ENCODE data around the gene TFDP2.

DNA sequence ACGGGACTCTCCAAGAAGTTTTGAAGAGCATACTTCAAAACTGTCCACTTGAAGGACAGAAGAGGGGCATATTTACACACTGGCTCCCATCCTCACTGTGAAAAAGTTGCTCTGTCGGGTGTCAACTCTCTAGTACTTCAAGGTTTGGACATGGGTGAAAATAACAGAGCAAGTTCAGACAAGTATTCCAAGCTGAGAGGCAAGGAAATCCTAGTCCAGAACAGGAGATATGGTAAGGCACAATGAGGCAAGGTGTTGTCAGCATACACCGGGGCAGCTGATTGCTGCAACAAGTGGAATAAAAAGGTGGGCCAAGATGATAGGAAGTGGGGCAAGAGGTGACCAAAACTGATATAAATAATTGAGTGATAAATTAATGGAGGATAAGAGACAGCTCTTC lies 4.8 kb upstream of the TFDP2 start:
- no peak for TF ChIP-seq CTCF (IDR thresholded peaks at IDR 0.05)
- TF ChIP-seq POLR2AphosphoS5 (IDR thresholded peaks at IDR 0.05) = no peak
